K562 (cell line): Measurements from ENCODE around the gene APEX2. TPM values are rescaled to one million over a fixed set of nuclear protein-coding genes. Genes with fewer than 3 reads are reported as not detected.

ENCODE experiments used
- ATAC-seq: fragments of 200-7000 bp; cut with Tn5 transposase; 3 replicates; pipeline ENCODE4 v1.9.1; 2020; ENCODE audit warnings: moderate library complexity
- BruUV-seq: library from RNA; stranded (reverse); fragments of 400-500 nt; replicated peaks from 2 replicates; lab custom pipeline; 2021; lab: Mats Ljungman, UMichigan
- CTCF ChIA-PET: fragments of 300-600 bp; formaldehyde crosslinking; extraction: SDS; loops from one replicate; lab custom pipeline; 2021; ENCODE audit warnings: low intra/inter-chr PET ratio; lab: Yijun Ruan, JAX
- POLR2A ChIA-PET: fragments of 300-600, 350-650 bp; sonication (Branson Sonifier 250); formaldehyde crosslinking; extraction: SDS; loops from one replicate; lab custom pipeline; 2021; ENCODE audit warnings: antibody characterized with exemption, inconsistent platforms; lab: Yijun Ruan, JAX
- DNase-seq, 4 experiments: peaks; one replicate each; pipeline versions ENCODE4 v3.0.0 to v3.0.0-alpha.2; 2011 to 2018; ENCODE audit warnings: low spot score in 3 of 4, mixed read lengths in 3 of 4; ENCODE audit errors: extremely low read depth in 1 of 4
- FAIRE-seq: peaks from 2 replicates; lab custom pipeline; 2011; peaks lifted over from hg19 to GRCh38; lab: Jason Lieb, UNC
- H2AFZ ChIP-seq: 2 replicates; pipeline ENCODE4 v1.6.0; 2011; ENCODE audit warnings: low read depth, low read length, control low read depth, inconsistent platforms
- H3K27ac ChIP-seq: fragments of 200-600 bp; 3 replicates; pipeline ENCODE4 v1.8.0; 2011; ENCODE audit warnings: low read depth, mild to moderate bottlenecking, control low read depth, inconsistent platforms, low read length, moderate library complexity, mixed read lengths; ENCODE audit errors: extremely low read depth
- H3K27me3 ChIP-seq, 2 experiments: fragments of 300-600 bp in 1 of 2; 2 replicates in 1 of 2; 3 replicates in 1 of 2; pipeline versions ENCODE4 v1.6.0 to v1.8.0; 2011; ENCODE audit warnings: inconsistent platforms in 2 of 2, low read length in 2 of 2, mild to moderate bottlenecking in 1 of 2, mixed read lengths in 1 of 2, moderate library complexity in 1 of 2; ENCODE audit not compliant: control insufficient read depth in 2 of 2, insufficient read depth in 2 of 2
- H3K36me3 ChIP-seq: fragments of 300-600 bp; 3 replicates; pipeline ENCODE4 v1.8.0; 2011; ENCODE audit warnings: mild to moderate bottlenecking, low read length, inconsistent platforms; ENCODE audit not compliant: control insufficient read depth, insufficient read depth
- H3K4me1 ChIP-seq, 2 experiments: fragments of 200-600 bp in 1 of 2; replicated peaks in 1 of 2; 2 replicates in 1 of 2; 3 replicates in 1 of 2; pipeline versions ENCODE4 v1.5.1 to v1.8.0; 2011; ENCODE audit warnings: inconsistent platforms in 2 of 2, low read length in 2 of 2, mild to moderate bottlenecking in 1 of 2, mixed read lengths in 1 of 2, moderate library complexity in 1 of 2; ENCODE audit not compliant: control insufficient read depth in 2 of 2, insufficient read depth in 2 of 2
- H3K4me2 ChIP-seq: 2 replicates; pipeline ENCODE4 v1.6.1; 2011; ENCODE audit warnings: low read length, control low read depth, inconsistent platforms, mixed read lengths; ENCODE audit not compliant: insufficient read depth
- H3K4me3 ChIP-seq: fragments of 200-600 bp; sonication (generic), shearing (Covaris generic); 2 replicates; pipeline ENCODE4 v1.5.1; 2016; ENCODE audit warnings: control low read depth, inconsistent platforms
- H3K79me2 ChIP-seq: fragments of 200-600 bp; 3 replicates; pipeline ENCODE4 v1.8.0; 2011; ENCODE audit warnings: low read length, inconsistent platforms; ENCODE audit not compliant: control insufficient read depth, insufficient read depth
- H3K9ac ChIP-seq, 2 experiments: 2 replicates each; pipeline versions ENCODE4 v1.6.0 to v1.6.1; 2011; ENCODE audit warnings: low read depth in 2 of 2, low read length in 2 of 2, control low read depth in 1 of 2, inconsistent platforms in 1 of 2, mild to moderate bottlenecking in 1 of 2, mixed read lengths in 1 of 2; ENCODE audit not compliant: insufficient read depth in 1 of 2
- H3K9me1 ChIP-seq: one replicate; pipeline ENCODE4 v1.6.0; 2011; ENCODE audit warnings: inconsistent platforms, mild to moderate bottlenecking, low read length, moderate library complexity; ENCODE audit not compliant: control insufficient read depth, insufficient read depth
- H3K9me3 ChIP-seq: replicated peaks from 2 replicates; pipeline ENCODE4 v1.5.1; 2011; ENCODE audit warnings: low read depth, low read length, inconsistent platforms; ENCODE audit not compliant: control insufficient read depth, insufficient read depth
- H4K20me1 ChIP-seq: replicated peaks from 2 replicates; pipeline ENCODE4 v1.6.1; 2011; ENCODE audit warnings: low read length, inconsistent platforms, mixed read lengths; ENCODE audit not compliant: control insufficient read depth, insufficient read depth
- EGR1 ChIP-seq: fragments of 450-650 bp; conservative IDR thresholded peaks from 2 replicates; pipeline ENCODE4 v1.6.1; 2017; ENCODE audit warnings: mild to moderate bottlenecking
- FUS ChIP-seq: fragments of 200-400 bp; formaldehyde crosslinking; optimal IDR thresholded peaks from 2 replicates; pipeline ENCODE3; 2017; ENCODE audit warnings: low read depth, low read length
- HDAC1 ChIP-seq, 2 experiments: fragments of 450-650 bp; IDR thresholded peaks; 2 replicates each; pipeline ENCODE4 v1.6.1; 2016 to 2017; ENCODE audit warnings: inconsistent platforms in 1 of 2, mild to moderate bottlenecking in 1 of 2, moderate library complexity in 1 of 2
- HMG20A ChIP-seq: fragments of 450-650 bp; formaldehyde crosslinking; conservative IDR thresholded peaks from 2 replicates; pipeline ENCODE4 v1.4.0; 2020; ENCODE audit warnings: mild to moderate bottlenecking, mixed read lengths
- IRF2 ChIP-seq: sonication (generic); formaldehyde crosslinking; IDR thresholded peaks from 2 replicates; pipeline ENCODE4 v1.8.1; 2022; ENCODE audit warnings: mild to moderate bottlenecking, missing genetic modification reagents
- JUN ChIP-seq, 2 experiments: sonication (generic) in 1 of 2; formaldehyde crosslinking in 1 of 2; IDR thresholded peaks; 2 replicates each; pipeline versions ENCODE4 v1.6.1 to v1.8.0; 2012 to 2022; ENCODE audit warnings: borderline replicate concordance in 2 of 2, mild to moderate bottlenecking in 2 of 2, improper control_type of control experiment in 1 of 2, low read depth in 1 of 2, low read length in 1 of 2, missing genetic modification reagents in 1 of 2
- NFATC3 ChIP-seq: fragments of 450-650 bp; IDR thresholded peaks from 2 replicates; pipeline ENCODE4 v1.6.1; 2017; ENCODE audit warnings: mild to moderate bottlenecking
- YY1 ChIP-seq, 3 experiments: IDR thresholded peaks; 2 replicates each; pipeline ENCODE4 v1.6.1; 2011; ENCODE audit warnings: low read length in 2 of 3, mild to moderate bottlenecking in 2 of 3, moderate library complexity in 2 of 3, borderline replicate concordance in 1 of 3, control low read depth in 1 of 3, low read depth in 1 of 3; ENCODE audit not compliant: insufficient read depth in 3 of 3, insufficient replicate concordance in 2 of 3, control insufficient read depth in 1 of 3, insufficient read length in 1 of 3; ENCODE audit errors: extremely low read depth in 1 of 3
- ZNF12 ChIP-seq: sonication (generic); formaldehyde crosslinking; IDR thresholded peaks from 2 replicates; pipeline ENCODE4 v1.4.0; 2020; ENCODE audit warnings: mild to moderate bottlenecking, missing genetic modification reagents
- ZNF507 ChIP-seq: conservative IDR thresholded peaks from 2 replicates; pipeline ENCODE4 v1.6.1; 2017; ENCODE audit warnings: missing genetic modification characterization, missing compliant biosample characterization
- WGBS: fragments of 100-300 bp; shearing (Covaris generic); methylation state at CpG from one replicate; pipeline ENCODE4 v1.1.6; 2016; ENCODE audit warnings: low coverage, mixed read lengths; ENCODE audit not compliant: insufficient coverage; ENCODE audit errors: missing lambda C conversion rate; 5-methylcytosine and 5-hydroxymethylcytosine counted together
- in situ Hi-C: fragments of 300-500 bp; cut with MboI; formaldehyde crosslinking; loops from 4 replicates; pipeline ENCODE4 v1.15.0; 2018; ENCODE audit warnings: inconsistent platforms, mixed read lengths
- intact Hi-C: fragments of 100-400 bp; cut with micrococcal nuclease; formaldehyde crosslinking; loops from 2 replicates; pipeline ENCODE4 v1.14.2; 2022
- polyA plus RNA-seq, 8 experiments: library from polyadenylated mRNA; depleted of rRNA in 4 of 8; stranded (reverse) in 5 of 8; unstranded in 3 of 8; fragments of >200 nt; fragmentation: Nextera tagmentation in 2 of 8; fragmentation: Illumina TruSeq in 1 of 8; extraction: Ambion mirVana in 2 of 8; extraction: Trizol in 1 of 8; gene quantifications; 2 replicates each; pipeline versions ENCODE4 v1.2.1 to v1.2.3, GENCODE V29; 2011 to 2014; ENCODE audit warnings: inconsistent platforms in 1 of 8, missing spikeins in 1 of 8
- total RNA-seq, 7 experiments: library from RNA; depleted of rRNA in 6 of 7; stranded (reverse); fragments of >200 nt in 6 of 7; fragmentation: Illumina TruSeq in 2 of 7; extraction: Trizol in 2 of 7; gene quantifications; 2 replicates each; pipeline versions ENCODE4 v1.2.1 to v1.2.3, GENCODE V29; 2011 to 2021; ENCODE audit warnings: low replicate concordance in 1 of 7
- TF ChIP-seq, protein P1 (sequence below), 2 experiments: IDR thresholded peaks in 1 of 2; conservative IDR thresholded peaks in 1 of 2; 2 replicates each; pipeline ENCODE4 v1.6.1; 2016; ENCODE audit warnings: low read depth in 2 of 2, mild to moderate bottlenecking in 1 of 2, missing compliant biosample characterization in 1 of 2, missing genetic modification characterization in 1 of 2, moderate library complexity in 1 of 2

The APEX2 gene
- total and polyA plus RNA-seq, 9 of the 15 experiments (the other 6 are each of a cell fraction or from before 2014, with no cell fraction given): 9.4 to 34.2 (median 25.9) TPM

DNA sequence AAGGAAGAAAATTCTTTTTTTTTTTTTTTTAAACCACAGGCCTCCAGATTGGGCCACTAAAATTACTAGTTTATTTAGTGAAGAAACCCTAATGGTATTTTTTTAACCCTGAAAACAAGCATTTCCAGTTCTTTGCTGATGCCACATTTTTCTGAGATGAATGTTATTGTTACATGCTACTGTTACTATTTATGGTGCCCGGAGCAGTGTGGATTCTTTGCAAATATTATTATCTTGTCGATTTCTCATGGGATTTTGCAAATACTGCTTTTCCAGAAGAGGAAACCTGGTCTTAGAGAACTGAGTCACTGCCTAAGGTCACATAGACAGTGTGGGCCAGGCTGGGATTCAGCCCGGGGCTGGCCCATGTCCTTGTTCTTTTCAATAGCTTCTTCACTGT is 39.3 kb downstream of the APEX2 start:
- DNase-seq: no peak
- POLR2A ChIA-PET: no interaction called here
- no peaks in the 10 kb centered on the region for H3K9me3 ChIP-seq
- no peak overlapping the region for H3K9ac ChIP-seq
- no peak overlapping the region for H3K4me2 ChIP-seq
- TF ChIP-seq ZNF507 (no peak), FUS (no peak), ZNF12 (no peak), JUN (IDR thresholded peaks at IDR 0.05; ENCODE audit: borderline replicate concordance, low read depth, low read length) (no peak), JUN (CRISPR knock-in tag; IDR thresholded peaks at IDR 0.05; ENCODE audit: borderline replicate concordance) (no peak), HMG20A (no peak), EGR1 (no peak), HDAC1 (IDR thresholded peaks at IDR 0.05) (no peak), YY1 (IDR thresholded peaks at IDR 0.05; ENCODE audit: borderline replicate concordance in 1 of 3, control insufficient read depth in 1 of 3, extremely low read depth in 1 of 3, insufficient read depth in 3 of 3, insufficient read length in 1 of 3, insufficient replicate concordance in 2 of 3, low read depth in 1 of 3, low read length in 2 of 3) (no peak), NFATC3 (no peak), IRF2 (CRISPR knock-in tag) (no peak)
- TF ChIP-seq, protein P1, sequence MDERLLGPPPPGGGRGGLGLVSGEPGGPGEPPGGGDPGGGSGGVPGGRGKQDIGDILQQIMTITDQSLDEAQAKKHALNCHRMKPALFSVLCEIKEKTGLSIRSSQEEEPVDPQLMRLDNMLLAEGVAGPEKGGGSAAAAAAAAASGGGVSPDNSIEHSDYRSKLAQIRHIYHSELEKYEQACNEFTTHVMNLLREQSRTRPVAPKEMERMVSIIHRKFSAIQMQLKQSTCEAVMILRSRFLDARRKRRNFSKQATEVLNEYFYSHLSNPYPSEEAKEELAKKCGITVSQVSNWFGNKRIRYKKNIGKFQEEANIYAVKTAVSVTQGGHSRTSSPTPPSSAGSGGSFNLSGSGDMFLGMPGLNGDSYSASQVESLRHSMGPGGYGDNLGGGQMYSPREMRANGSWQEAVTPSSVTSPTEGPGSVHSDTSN (CRISPR knock-in tag; IDR thresholded peaks at IDR 0.05; ENCODE audit: low read depth): no peak
- TF ChIP-seq, protein P1 (tag; conservative IDR thresholded peaks at IDR 0.05; ENCODE audit: low read depth): no peak
- H3K27me3 ChIP-seq: no peaks in the 10 kb centered on the region
- ATAC-seq: no peak
- in situ Hi-C loops: no loop called here
- intact Hi-C loops: no loop called here
- WGBS: 31% methylated on average over 2 of the region's 3 CpGs
- CTCF ChIA-PET: no interaction called here
- FAIRE-seq: no peak
- H3K9me1 ChIP-seq: no peaks in the 10 kb centered on the region
- H4K20me1 ChIP-seq: no peaks in the 10 kb centered on the region
- BruUV-seq: no TSS peak
- no peak overlapping the region for H2AFZ ChIP-seq
- H3K27ac ChIP-seq: no peak overlapping the region
- no peaks in the 10 kb centered on the region for H3K4me1 ChIP-seq
- H3K79me2 ChIP-seq: no peaks in the 10 kb centered on the region
- H3K36me3 ChIP-seq: no peaks in the 10 kb centered on the region
- no peak overlapping the region for H3K4me3 ChIP-seq
